Heart left ventricle (tissue), 13 donors: ENCODE measurements around the gene ARHGEF37.

Experiments used
- CTCF ChIP-seq, 12 donors: fragments of 200-600 bp; sonication (generic) in 4 of 12; IDR thresholded peaks; one replicate each; pipeline versions ENCODE4 v1.5.0 to v1.8.0; 2018 to 2022; ENCODE audit warnings: antibody characterized with exemption in 12 of 12, mild to moderate bottlenecking in 5 of 12
- POLR2A ChIP-seq, 2 donors: fragments of 450-650 bp; IDR thresholded peaks; one replicate each; pipeline ENCODE4 v1.6.1; 2017; ENCODE audit warnings: antibody characterized with exemption in 2 of 2, mild to moderate bottlenecking in 2 of 2, moderate library complexity in 2 of 2
- donor health status: ischemic (EF 13 %, LVEDD 7.1; RV severe dilation, severe dysfunction).
- donor health status: DM: no; HTN: yes; CAD: no.
- donor health status: DM: no; HTN: no; CAD: no.
- donor health status: ischemic (EF 25% LVEDD 6.9; RV normal size, moderate dysfunction).
- donor health status: ischemic (EF 25% LVEDD 5.7; RV mildly dilated, moderate dysfunction).
- donor health status: ischemic (EF 35%, LVEDD 5.7; RV mildly dilated, moderate dysfunction).
- donor health status: nonischemic (EF 11% LVEDD 7.7; RV severe dilation, severe dysfunction).
- donor health status: DM: yes; HTN: yes; CAD: no.
- donor health status: PGD.
- donor health status: ischemic (EF 29% LVEDD 5.4; RV normal size, mild dysfunction).
- donor health status: nonischemic (EF 23%, LVEDD 6.1; RV moderate dilation, normal function).

GRCh38 chr5:149543361-149544027 is 37.8 kb upstream of the ARHGEF37 start:
- TF ChIP-seq CTCF (IDR thresholded peaks at IDR 0.05) (no peak), POLR2A (IDR thresholded peaks at IDR 0.05) (no peak)
